GM12878 (cell line): ENCODE measurements around the gene TNRC18. TPM values are rescaled to one million over a fixed set of nuclear protein-coding genes. Genes with fewer than 3 reads are reported as not detected.

Experiments
- ATAC-seq: fragments of 200-7000 bp; cut with Tn5 transposase; 3 replicates; pipeline ENCODE4 v1.9.1; 2020; ENCODE audit warnings: mild to moderate bottlenecking, moderate library complexity
- BruUV-seq: library from RNA; stranded (reverse); fragments of 400-500 nt; replicated peaks from 2 replicates; lab custom pipeline; 2021; lab: Mats Ljungman, UMichigan
- CTCF ChIA-PET: fragments of 300-600 bp; sonication (Branson Sonifier 250); formaldehyde crosslinking; extraction: SDS; loops from one replicate; lab custom pipeline; 2021; ENCODE audit warnings: inconsistent platforms; lab: Yijun Ruan, JAX
- POLR2A ChIA-PET: fragments of 350-600 bp; formaldehyde crosslinking; extraction: SDS; loops from one replicate; lab custom pipeline; 2021; ENCODE audit warnings: inconsistent platforms; lab: Charles Lee
- RAD21 ChIA-PET: fragments of 300-600 bp; sonication (Branson Sonifier 250); formaldehyde crosslinking; loops from one replicate; lab custom pipeline; 2023; ENCODE audit warnings: antibody characterized with exemption; ENCODE audit not compliant: unreplicated experiment; lab: Charles Lee
- SMC1A ChIA-PET: fragments of 300-600 bp; sonication (Branson Sonifier 250); formaldehyde crosslinking; loops from one replicate; lab custom pipeline; 2023; ENCODE audit not compliant: unreplicated experiment, uncharacterized antibody; lab: Charles Lee
- DNase-seq: peaks from one replicate; pipeline ENCODE4 v3.0.0-alpha.2; 2011; ENCODE audit warnings: low read depth, low spot score
- FAIRE-seq: peaks from 3 replicates; lab custom pipeline; 2011; peaks lifted over from hg19 to GRCh38; lab: Jason Lieb, UNC
- H2AFZ ChIP-seq: 2 replicates; pipeline ENCODE4 v1.6.0; 2011; ENCODE audit warnings: low read depth, low read length, control low read depth; ENCODE audit not compliant: control insufficient read depth
- H3K27ac ChIP-seq: 2 replicates; pipeline ENCODE4 v1.5.1; 2011; ENCODE audit warnings: control low read depth; ENCODE audit not compliant: control insufficient read depth, insufficient read depth
- H3K27me3 ChIP-seq, 2 experiments: replicated peaks in 1 of 2; 2 replicates each; pipeline versions ENCODE4 v1.6.0 to v1.6.1; 2011; ENCODE audit warnings: low read length in 1 of 2; ENCODE audit not compliant: control insufficient read depth in 2 of 2, insufficient read depth in 2 of 2
- H3K36me3 ChIP-seq, 2 experiments: 2 replicates each; pipeline ENCODE4 v1.5.1; 2011; ENCODE audit warnings: low read length in 1 of 2; ENCODE audit not compliant: control insufficient read depth in 2 of 2, insufficient read depth in 2 of 2
- H3K4me1 ChIP-seq: 2 replicates; pipeline ENCODE4 v1.6.1; 2011; ENCODE audit warnings: mild to moderate bottlenecking, low read length, moderate library complexity, mixed read lengths; ENCODE audit not compliant: control insufficient read depth, insufficient read depth
- H3K4me2 ChIP-seq: 2 replicates; pipeline ENCODE4 v1.6.0; 2011; ENCODE audit warnings: control low read depth; ENCODE audit not compliant: control insufficient read depth, insufficient read depth
- H3K4me3 ChIP-seq: fragments of 200-600 bp; sonication (generic); 2 replicates; pipeline ENCODE4 v1.5.1; 2016
- H3K79me2 ChIP-seq: 2 replicates; pipeline ENCODE4 v1.6.0; 2011; ENCODE audit warnings: low read length; ENCODE audit not compliant: control insufficient read depth, insufficient read depth
- H3K9ac ChIP-seq: 2 replicates; pipeline ENCODE4 v1.8.0; 2011; ENCODE audit warnings: low read length, control low read depth, mixed read lengths; ENCODE audit not compliant: control insufficient read depth, insufficient read depth
- H3K9me3 ChIP-seq: replicated peaks from 3 replicates; pipeline ENCODE4 v1.5.1; 2011; ENCODE audit warnings: mild to moderate bottlenecking, low read length; ENCODE audit not compliant: control insufficient read depth, insufficient read depth
- H4K20me1 ChIP-seq: 2 replicates; pipeline ENCODE4 v1.6.0; 2011; ENCODE audit not compliant: control insufficient read depth, insufficient read depth
- JUND ChIP-seq: IDR thresholded peaks from 2 replicates; pipeline ENCODE4 v1.6.1; 2012; ENCODE audit warnings: low read depth, mild to moderate bottlenecking, low read length, improper control_type of control experiment, moderate library complexity
- MEF2A ChIP-seq: IDR thresholded peaks from 2 replicates; pipeline ENCODE4 v1.6.1; 2011; ENCODE audit warnings: low read depth, mild to moderate bottlenecking, low read length, moderate library complexity; ENCODE audit not compliant: insufficient read depth
- NBN ChIP-seq: fragments of 450-650 bp; IDR thresholded peaks from 2 replicates; pipeline ENCODE4 v1.6.1; 2016
- RCOR1 ChIP-seq: conservative IDR thresholded peaks from 2 replicates; pipeline ENCODE4 v1.6.1; 2012; ENCODE audit warnings: low read depth, low read length, improper control_type of control experiment
- RELA ChIP-seq: fragments of 450-650 bp; IDR thresholded peaks from 2 replicates; pipeline ENCODE4 v1.8.0; 2014; ENCODE audit warnings: borderline replicate concordance; ENCODE audit not compliant: partially characterized antibody
- ZNF24 ChIP-seq: fragments of 450-650 bp; IDR thresholded peaks from 2 replicates; pipeline ENCODE4 v1.6.1; 2017; ENCODE audit warnings: antibody characterized with exemption, mild to moderate bottlenecking
- ZZZ3 ChIP-seq: IDR thresholded peaks from 2 replicates; pipeline ENCODE4 v1.6.1; 2011; ENCODE audit warnings: low read depth; ENCODE audit not compliant: control insufficient read depth, insufficient read length
- WGBS: methylation state at CpG from one replicate; pipeline ENCODE4 v1.1.6; 2016; ENCODE audit warnings: low lambda C conversion rate; ENCODE audit not compliant: insufficient replicate concordance, insufficient coverage; ENCODE audit errors: missing lambda C conversion rate; 5-methylcytosine and 5-hydroxymethylcytosine counted together
- in situ Hi-C: fragments of 300-500 bp; cut with MboI; formaldehyde crosslinking; loops from 9 replicates; pipeline ENCODE4 v1.14.3; 2018; ENCODE audit warnings: mixed read lengths
- intact Hi-C: fragments of 100-400 bp; cut with micrococcal nuclease; formaldehyde crosslinking; loops from one replicate; pipeline ENCODE4 v1.14.2; 2022; ENCODE audit not compliant: unreplicated experiment
- polyA plus RNA-seq, 11 experiments: library from polyadenylated mRNA; depleted of rRNA in 4 of 11; unstranded in 6 of 11; stranded (reverse) in 5 of 11; fragments of >200 nt; fragmentation: Nextera tagmentation in 4 of 11; fragmentation: Illumina TruSeq in 1 of 11; extraction: Ambion mirVana in 4 of 11; extraction: Trizol in 1 of 11; gene quantifications; 1 replicate in 1 of 11; 2 replicates in 10 of 11; pipeline versions ENCODE4 v1.2.1 to v1.2.3, GENCODE V29; 2011 to 2016; ENCODE audit warnings: inconsistent platforms in 2 of 11, missing spikeins in 2 of 11, low read depth in 1 of 11
- total RNA-seq, 4 experiments: library from RNA; depleted of rRNA in 3 of 4; stranded (reverse); fragments of >200 nt in 3 of 4; fragmentation: Illumina TruSeq in 1 of 4; extraction: Trizol in 1 of 4; gene quantifications; 2 replicates each; pipeline versions ENCODE4 v1.2.1 to v1.2.3, GENCODE V29; 2013 to 2021
- TF ChIP-seq, protein P1 (sequence below): IDR thresholded peaks from 2 replicates; pipeline ENCODE4 v1.6.1; 2011; ENCODE audit warnings: low read depth, low read length, improper control_type of control experiment, borderline replicate concordance
- TF ChIP-seq, protein P2 (sequence below): fragments of 450-650 bp; IDR thresholded peaks from 2 replicates; pipeline ENCODE4 v1.6.1; 2014; ENCODE audit warnings: mild to moderate bottlenecking

The TNRC18 gene
- total and polyA plus RNA-seq, 10 of the 15 experiments (the other 5 are each of a cell fraction or from before 2014, with no cell fraction given) = 0.02 to 31.7 (median 5.4) TPM

DNA sequence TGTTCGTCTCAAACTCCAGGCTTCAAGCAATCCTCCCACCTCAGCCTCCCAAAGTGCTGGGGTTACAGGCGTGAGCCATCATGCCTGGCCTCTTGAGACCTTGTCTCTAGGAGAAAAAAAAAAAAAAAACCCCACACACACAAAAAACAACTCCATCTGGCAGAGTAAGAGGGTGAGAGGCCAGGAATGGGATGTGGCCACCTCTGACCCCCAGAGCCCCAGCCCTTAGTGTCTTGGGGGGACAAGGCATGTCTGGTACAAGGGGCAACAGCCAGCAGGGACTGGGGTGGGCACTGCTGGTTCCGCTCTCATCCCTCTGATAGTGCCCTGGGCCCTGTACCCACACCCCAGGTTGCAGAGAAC is 15.6 kb upstream of the TNRC18 start:
- ATAC-seq (no peak), DNase-seq (no peak), FAIRE-seq (no peak)
- Histone ChIP-seq H2AFZ (no peak overlapping the region), H4K20me1 (no peaks in the 10 kb centered on the region), H3K36me3 (no peaks in the 10 kb centered on the region), H3K4me1 (peaks cover 10% of the 10 kb centered on the region), H3K27ac (no peak overlapping the region), H3K79me2 (no peaks in the 10 kb centered on the region), H3K4me2 (no peak overlapping the region), H3K4me3 (no peak overlapping the region), H3K27me3 (no peaks in the 10 kb centered on the region; a peak in 1 of 4 replicates), H3K9me3 (peaks cover 2% of the 10 kb centered on the region; the same call in 1 of the 3 replicates), H3K9ac (no peak overlapping the region)
- WGBS = 33% methylated on average over 3 of the region's 3 CpGs
- TF ChIP-seq MEF2A (no peak), JUND (no peak), RELA (no peak), ZZZ3 (no peak), RCOR1 (no peak), ZNF24 (no peak), NBN (no peak)
- TF ChIP-seq, protein P1, sequence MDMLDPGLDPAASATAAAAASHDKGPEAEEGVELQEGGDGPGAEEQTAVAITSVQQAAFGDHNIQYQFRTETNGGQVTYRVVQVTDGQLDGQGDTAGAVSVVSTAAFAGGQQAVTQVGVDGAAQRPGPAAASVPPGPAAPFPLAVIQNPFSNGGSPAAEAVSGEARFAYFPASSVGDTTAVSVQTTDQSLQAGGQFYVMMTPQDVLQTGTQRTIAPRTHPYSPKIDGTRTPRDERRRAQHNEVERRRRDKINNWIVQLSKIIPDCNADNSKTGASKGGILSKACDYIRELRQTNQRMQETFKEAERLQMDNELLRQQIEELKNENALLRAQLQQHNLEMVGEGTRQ = no peak
- TF ChIP-seq, protein P2, sequence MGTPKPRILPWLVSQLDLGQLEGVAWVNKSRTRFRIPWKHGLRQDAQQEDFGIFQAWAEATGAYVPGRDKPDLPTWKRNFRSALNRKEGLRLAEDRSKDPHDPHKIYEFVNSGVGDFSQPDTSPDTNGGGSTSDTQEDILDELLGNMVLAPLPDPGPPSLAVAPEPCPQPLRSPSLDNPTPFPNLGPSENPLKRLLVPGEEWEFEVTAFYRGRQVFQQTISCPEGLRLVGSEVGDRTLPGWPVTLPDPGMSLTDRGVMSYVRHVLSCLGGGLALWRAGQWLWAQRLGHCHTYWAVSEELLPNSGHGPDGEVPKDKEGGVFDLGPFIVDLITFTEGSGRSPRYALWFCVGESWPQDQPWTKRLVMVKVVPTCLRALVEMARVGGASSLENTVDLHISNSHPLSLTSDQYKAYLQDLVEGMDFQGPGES = no peak
- ChIA-PET SMC1A (no interaction called here), RAD21 (interaction anchor here (0.7 to 4.3 kb wide), 2 partner anchors 42 to 210 kb away, joined by 3 to 23 read pairs; no protein-coding TSS in a partner anchor), POLR2A (interaction anchor here (0.7 kb wide), 1 partner anchor 181 kb away, joined by 6 read pairs; no protein-coding TSS in a partner anchor), CTCF (interaction anchor here (1.1 kb wide), 1 partner anchor 18 kb away, joined by 3 read pairs; no protein-coding TSS in a partner anchor)
- BruUV-seq = no TSS peak
- intact Hi-C loops (no loop called here), in situ Hi-C loops (no loop called here)
